Measurements from ENCODE around the gene CDK14.
"Not testable (repeated sequence)": the region's sequence is repeated elsewhere in the genome, so short reads cannot be mapped to it uniquely, and the experiment has no call there.

The CDK14 gene

DNA sequence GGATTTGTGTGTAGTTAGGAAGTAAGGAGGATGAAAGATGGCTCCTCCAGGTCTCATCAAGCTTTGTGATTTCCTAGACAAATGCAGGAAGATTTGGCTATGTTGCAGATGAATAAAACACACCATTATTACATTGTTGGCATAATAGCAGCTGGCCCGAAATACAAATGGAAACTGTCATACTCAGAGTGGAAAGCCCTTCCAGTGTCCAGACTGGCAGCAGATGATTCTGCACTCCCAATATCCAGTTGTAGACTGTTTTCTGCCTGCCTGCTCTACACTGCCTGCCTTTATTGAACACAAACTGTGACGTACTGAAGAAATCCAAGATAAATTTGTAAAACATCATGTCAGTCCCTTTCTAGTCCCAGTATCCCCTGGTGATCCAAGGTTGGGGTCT, 568.4 kb downstream of the CDK14 start:
- DNase-seq (ENCODE audit: low read depth): no peak

GRCh38 chr7:91165006-91165845, 569.1 kb downstream of the CDK14 start:
- DNase-seq (ENCODE audit: low read depth): no peak

- DNase-seq (ENCODE audit: low read depth): no peak
These were observed 569.7 kb downstream of the CDK14 start for GRCh38 chr7:91165846-91166230.

DNA sequence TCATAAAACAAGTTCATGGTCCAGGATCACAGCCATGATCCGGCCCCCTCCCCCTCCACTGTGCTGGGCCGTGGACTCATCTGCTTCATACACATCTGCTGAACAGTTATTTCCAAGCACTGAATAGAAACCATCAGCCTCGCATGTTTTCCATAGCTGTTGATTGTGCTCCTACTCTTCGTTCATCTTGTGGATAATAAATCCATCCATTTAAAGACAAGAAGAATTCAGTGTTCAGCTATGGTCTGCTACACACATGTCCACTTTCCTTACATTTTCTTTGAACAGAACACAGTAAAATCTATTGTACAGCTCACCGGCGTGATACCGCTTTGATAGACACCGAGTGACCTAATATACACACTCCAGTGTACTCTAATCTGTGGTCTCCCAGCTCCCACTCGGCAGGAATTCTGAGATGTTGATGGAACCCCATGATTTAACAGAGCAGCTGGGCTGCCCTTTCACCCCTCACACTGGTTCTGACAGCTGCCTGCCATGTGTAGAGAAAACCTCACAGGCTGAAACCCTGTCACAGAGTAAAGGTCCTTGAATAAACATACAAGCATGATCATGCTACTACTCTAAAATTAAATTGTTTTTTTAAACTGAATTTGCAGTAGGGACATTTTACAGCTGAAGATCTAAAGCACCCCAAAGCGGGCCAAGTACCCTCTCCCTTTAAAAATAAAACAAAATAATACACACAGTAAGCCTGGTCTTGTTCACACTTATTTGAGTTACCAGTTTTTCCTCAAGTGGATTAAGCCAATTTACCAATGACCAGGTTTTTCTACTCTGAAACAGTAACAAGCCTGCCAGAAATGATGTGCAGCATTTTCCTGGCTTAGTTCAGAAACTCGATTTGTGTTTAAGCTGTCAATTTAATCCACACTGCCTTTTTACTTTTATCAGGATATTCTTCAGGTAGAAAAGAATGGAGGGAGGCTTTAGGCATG, 573.0 kb downstream of the CDK14 start:
- no peak for DNase-seq (ENCODE audit: low read depth)

DNA sequence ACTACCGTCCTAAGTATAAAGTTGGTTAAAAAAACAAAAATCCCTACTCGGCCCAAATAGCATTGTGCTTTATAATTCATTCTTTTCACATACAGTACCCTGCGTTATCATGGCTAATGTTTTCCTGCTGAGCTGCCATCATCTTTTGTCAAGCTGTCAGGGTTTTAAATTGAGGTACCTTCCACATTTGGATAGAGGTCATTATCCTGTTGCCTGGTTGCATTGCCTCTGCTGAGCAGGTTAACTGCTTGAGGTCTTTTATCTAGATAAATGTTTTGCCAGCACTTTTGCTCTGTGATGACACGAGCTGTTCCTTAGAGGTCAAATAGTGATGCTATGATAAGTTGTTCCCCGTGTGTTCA, 573.7 kb downstream of the CDK14 start:
- DNase-seq (ENCODE audit: low read depth): no peak

DNA sequence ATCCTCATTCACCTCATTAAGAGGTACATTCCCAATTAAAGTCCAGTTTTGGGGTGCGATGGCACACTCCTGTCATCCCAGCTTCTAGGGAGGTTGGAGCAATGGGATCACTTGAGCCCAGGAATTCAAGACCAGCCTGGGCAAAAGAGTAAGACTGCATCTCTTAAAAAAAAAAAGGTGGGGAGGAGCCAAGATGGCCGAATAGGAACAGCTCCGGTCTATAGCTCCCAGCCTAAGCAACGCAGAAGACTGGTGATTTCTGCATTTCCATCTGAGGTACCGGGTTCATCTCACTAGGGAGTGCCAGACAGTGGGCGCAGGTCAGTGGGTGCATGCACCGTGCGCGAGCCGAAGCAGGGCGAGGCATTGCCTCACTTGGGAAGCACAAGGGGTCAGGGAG, 577.1 kb downstream of the CDK14 start:
- DNase-seq (ENCODE audit: low read depth): not testable (repeated sequence)

GRCh38 chr7:91180746-91181145, 584.6 kb downstream of the CDK14 start:
- DNase-seq (ENCODE audit: low read depth): no peak

- DNase-seq (ENCODE audit: low read depth): no peak
These were observed 585.8 kb downstream of the CDK14 start for GRCh38 chr7:91181949-91182348.

DNA sequence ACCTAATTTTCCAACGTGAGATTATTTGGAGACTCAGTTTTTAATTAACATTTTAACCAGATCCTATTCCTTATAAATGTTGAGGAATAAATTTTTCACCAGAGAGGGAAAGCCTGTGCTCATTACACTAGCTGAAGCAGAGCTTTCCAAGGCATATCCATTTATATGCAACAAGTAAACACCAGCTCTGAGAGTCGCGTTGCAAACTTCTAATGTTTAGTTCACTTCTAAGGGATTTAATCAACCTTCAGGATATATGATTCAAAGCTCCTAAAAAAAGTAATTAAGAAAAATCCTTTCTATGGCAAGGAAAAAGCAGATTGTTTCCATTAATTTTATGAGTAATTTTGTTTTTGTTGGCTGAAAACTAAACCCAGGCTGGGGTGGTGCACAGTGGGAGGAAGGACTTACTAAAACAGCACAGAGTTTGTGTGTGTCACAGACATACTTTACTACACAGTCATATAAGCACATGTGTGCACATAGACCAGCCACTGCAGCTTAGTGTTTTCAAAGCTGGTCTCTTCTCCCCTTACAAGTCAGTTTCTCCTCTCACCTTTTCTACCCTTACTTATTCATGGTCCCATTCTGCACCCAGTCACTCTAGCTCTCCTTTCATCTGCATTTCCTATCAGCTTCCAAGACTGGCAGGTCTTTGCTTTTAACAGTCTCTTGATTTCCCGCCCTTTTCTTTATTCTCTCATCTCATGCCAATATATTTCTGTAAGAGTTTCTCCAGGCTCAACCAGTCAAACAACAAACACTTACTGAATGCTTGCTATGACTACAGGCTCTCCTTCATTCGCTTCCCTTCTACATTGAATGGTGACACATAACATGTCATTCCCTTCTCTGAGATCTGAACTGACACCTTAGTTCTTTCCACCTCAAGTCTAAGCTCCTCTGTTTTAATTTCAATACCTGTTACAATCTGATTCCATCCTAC, 587.0 kb downstream of the CDK14 start:
- DNase-seq (ENCODE audit: low read depth): no peak

GRCh38 chr7:91185771-91186170, 589.6 kb downstream of the CDK14 start:
- DNase-seq (ENCODE audit: low read depth): no peak

DNA sequence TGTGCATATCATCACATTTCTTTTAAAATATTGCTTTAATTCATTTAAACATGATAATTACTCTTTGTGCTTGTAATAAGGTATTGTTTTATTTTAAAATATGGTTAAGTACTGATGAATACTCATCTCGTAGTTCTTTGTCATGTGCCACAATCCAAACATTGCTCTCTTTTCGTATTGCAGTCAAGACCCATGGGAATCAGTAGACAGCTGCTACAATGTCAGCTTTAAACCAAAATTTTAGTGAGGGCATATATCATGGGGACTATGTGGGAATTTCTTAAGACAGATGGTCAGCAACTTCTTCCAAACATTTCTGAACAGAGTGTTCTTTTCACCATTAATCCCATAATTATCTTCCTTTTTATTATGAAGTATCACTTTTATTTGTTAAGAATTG, 590.9 kb downstream of the CDK14 start:
- no peak for DNase-seq (ENCODE audit: low read depth)

DNA sequence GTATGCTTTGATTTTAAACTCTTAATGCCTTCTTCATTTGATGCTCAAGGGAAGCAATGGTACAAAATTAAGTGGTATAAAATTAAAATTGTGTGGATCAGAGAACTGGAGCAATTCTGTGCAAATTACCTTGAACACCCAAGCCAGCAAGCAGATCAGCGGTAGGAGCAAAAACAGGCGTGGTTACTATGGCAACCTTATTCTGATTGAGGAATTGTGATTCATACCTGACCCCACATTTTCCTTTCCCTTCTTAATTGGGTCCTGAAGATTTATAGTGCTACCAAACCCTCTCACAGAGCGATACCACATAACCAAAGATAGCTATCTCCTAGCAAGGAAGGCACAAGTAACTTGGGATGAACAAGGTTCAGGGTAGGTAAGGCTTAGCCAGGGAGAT, 595.6 kb downstream of the CDK14 start:
- no peak for DNase-seq (ENCODE audit: low read depth)

GRCh38 chr7:91193141-91193540, 597.0 kb downstream of the CDK14 start:
- DNase-seq (ENCODE audit: low read depth): no peak

GRCh38 chr7:91194841-91195240, 598.7 kb downstream of the CDK14 start:
- DNase-seq (ENCODE audit: low read depth): no peak

DNA sequence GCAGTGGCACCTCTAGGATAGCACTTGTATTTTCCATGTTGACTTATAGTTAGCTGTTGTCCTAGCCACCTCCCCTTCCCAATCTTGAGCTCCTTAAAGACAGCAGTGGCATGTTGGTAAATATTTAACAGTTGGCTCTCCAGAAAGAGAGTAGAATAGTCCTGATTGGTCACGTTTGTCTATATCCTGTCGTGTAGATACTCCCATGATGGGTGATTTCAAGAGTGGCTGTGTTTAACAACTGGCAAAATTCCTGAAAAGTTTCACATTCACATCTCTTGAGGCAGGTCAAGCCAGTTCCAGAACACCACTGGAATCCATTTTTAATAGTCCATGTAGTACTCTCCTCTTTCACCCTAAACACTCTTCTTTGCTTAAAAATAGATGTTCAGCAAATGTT, 599.9 kb downstream of the CDK14 start:
- DNase-seq (ENCODE audit: low read depth): no peak

GRCh38 chr7:91198371-91198770, 602.2 kb downstream of the CDK14 start:
- no peak for DNase-seq (ENCODE audit: low read depth)

- no peak for DNase-seq (ENCODE audit: low read depth)
These were observed 603.5 kb downstream of the CDK14 start for GRCh38 chr7:91199601-91200000.

DNA sequence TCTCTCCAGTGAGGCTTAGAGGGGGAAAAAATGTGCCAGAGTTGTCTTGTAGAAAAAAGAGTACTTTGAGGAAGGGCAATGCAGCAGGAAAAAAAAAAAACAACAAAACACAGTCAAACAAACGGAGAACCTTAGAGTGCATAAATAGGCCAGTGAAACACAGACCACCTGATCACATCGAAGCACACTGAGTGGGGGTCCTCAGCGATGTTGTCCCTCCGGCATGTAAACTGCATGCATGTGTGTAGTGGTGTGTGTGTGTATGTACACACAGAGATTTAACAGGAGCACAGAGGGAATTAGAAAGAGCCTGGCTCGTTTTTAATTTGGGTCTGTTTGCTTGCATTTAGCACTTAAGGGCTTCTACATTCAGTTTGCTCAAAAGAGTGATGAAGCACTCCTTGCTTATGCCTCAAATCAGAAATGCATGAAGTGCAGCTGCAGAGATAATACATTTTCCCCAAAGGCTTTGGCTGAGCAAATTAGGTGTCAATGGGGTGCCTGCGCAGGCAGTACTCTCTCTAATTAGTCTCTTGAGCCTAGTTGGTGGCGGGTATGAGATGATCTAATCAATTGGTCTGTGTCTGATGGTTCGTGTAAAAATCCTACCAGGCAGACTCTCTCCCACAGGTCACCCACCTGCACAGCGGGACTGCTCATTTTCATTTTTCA, 605.5 kb downstream of the CDK14 start:
- DNase-seq (ENCODE audit: low read depth): no peak

DNA sequence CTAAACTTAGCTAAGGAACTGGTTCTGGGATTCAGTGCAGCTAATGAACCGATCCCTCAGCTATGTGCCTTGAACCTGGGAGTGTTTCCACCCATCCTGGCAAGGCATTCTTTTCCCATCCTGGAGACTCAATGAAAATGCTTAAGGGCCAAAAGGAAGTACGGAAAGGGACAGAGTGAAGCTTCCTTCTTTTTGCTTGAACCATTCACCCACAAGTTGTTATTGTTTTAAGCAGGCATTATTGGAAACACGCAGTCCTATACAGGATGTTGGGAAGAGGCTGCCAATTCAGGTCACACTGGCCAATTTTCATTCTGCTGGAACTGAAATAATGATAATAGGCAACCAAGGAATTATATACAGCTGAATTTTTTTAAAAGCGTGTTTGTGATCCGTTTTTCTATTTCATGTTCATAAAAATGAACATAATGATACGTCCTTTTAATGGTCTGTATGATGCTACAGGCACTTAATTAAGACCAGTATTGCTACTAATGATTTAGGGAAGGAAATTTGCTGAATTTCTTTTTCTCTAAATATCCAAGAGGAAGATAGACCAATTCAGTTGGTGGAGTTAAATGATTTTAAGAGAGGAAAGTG, 610.3 kb downstream of the CDK14 start:
- DNase-seq (ENCODE audit: low read depth): no peak

DNA sequence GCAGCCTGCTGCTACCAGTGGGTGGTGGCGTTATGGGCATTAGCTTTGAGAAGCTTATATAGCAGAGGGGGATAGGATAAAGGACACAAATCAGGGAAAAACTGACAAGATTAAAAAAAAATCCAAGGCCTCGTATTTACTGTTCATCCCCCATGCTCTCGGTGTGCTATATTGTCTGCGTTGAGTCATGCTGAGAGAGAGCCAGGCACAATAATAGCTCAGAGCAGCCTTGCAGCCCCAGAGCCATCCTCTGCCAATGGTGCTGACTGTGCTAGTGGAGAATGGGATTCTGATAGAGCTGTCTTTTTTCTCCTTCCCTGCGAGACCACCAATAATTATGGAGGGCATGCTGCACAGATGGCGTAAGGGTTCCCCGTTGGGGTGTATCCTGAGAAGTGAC, 616.5 kb downstream of the CDK14 start:
- no peak for DNase-seq (ENCODE audit: low read depth)

GRCh38 chr7:91226411-91226810, 630.3 kb downstream of the CDK14 start:
- DNase-seq (ENCODE audit: low read depth): no peak

Data from stimulated activated CD8-positive, alpha-beta memory T cell treated with anti-CD3 and anti-CD28 coated beads, Interleukin-12 subunit alpha, Interleukin-12 subunit beta, amount 100 ng/mL, for 4 hours (primary cell).